Measurements from ENCODE around the gene PRCD. TPM values are rescaled to one million over a fixed set of nuclear protein-coding genes. Genes with fewer than 3 reads are reported as not detected.
"Not testable (repeated sequence)": the region's sequence is repeated elsewhere in the genome, so short reads cannot be mapped to it uniquely, and the experiment has no call there.

PRCD gene
- total RNA-seq, 4 donors from 2014 or later: 1.2 to 5.1 (median 3.8) TPM

GRCh38 chr17:76510831-76511244, 29.0 kb upstream of the PRCD start:
- Histone ChIP-seq H3K27ac (replicated peaks in 1 of 4) (no peak overlapping the region), H3K4me3 (no peak overlapping the region), H3K36me3 (no peaks in the 10 kb centered on the region), H3K9me3 (no peaks in the 10 kb centered on the region), H3K27me3 (peaks cover 0 to 17% (median 0%) of the 10 kb centered on the region in 4 donors), H3K4me1 (peaks cover 9 to 26% (median 17%) of the 10 kb centered on the region in 4 donors)
- intact Hi-C loops (cut with DNase I): no loop called here
- TF ChIP-seq POLR2A (IDR thresholded peaks at IDR 0.05; ENCODE audit: low read depth) (no peak), POLR2AphosphoS5 (IDR thresholded peaks at IDR 0.05) (no peak), EP300 (IDR thresholded peaks at IDR 0.05) (no peak)
- 36% methylated on average over 9 of the region's 9 CpGs for WGBS
- no peak for DNase-seq (ENCODE audit: extremely low spot score)

GRCh38 chr17:76511668-76512365, 28.0 kb upstream of the PRCD start:
- DNase-seq (ENCODE audit: extremely low spot score): no peak
- H3K27ac ChIP-seq (replicated peaks in 1 of 4): no peak overlapping the region
- intact Hi-C loops (cut with DNase I): no loop called here
- H3K27me3 ChIP-seq: peaks cover 0 to 13% (median 0%) of the 10 kb centered on the region in 4 donors
- peaks cover 11 to 19% (median 13%) of the 10 kb centered on the region in 4 donors for H3K4me1 ChIP-seq
- H3K9me3 ChIP-seq: no peaks in the 10 kb centered on the region
- no peaks in the 10 kb centered on the region for H3K36me3 ChIP-seq
- H3K4me3 ChIP-seq: no peak overlapping the region
- 85% methylated on average over 12 of the region's 13 CpGs for WGBS
- TF ChIP-seq POLR2A (IDR thresholded peaks at IDR 0.05; ENCODE audit: low read depth) (no peak), EP300 (IDR thresholded peaks at IDR 0.05) (no peak), CTCF (IDR thresholded peaks at IDR 0.05) (no peak), POLR2AphosphoS5 (IDR thresholded peaks at IDR 0.05) (no peak)

- H3K9me3 ChIP-seq: no peaks in the 10 kb centered on the region
- intact Hi-C loops (cut with DNase I): no loop called here
- no peak overlapping the region for H3K4me3 ChIP-seq
- no peak overlapping the region for H3K27ac ChIP-seq (replicated peaks in 1 of 4)
- 88% methylated on average over 21 of the region's 22 CpGs for WGBS
- peaks cover 11 to 19% (median 13%) of the 10 kb centered on the region in 4 donors for H3K4me1 ChIP-seq
- peaks cover 0 to 5% (median 0%) of the 10 kb centered on the region in 4 donors for H3K27me3 ChIP-seq
- H3K36me3 ChIP-seq: no peaks in the 10 kb centered on the region
- TF ChIP-seq POLR2A (IDR thresholded peaks at IDR 0.05; ENCODE audit: low read depth) (no peak), EP300 (IDR thresholded peaks at IDR 0.05) (no peak), CTCF (IDR thresholded peaks at IDR 0.05) (no peak), POLR2AphosphoS5 (IDR thresholded peaks at IDR 0.05) (no peak)
- DNase-seq (ENCODE audit: extremely low spot score): no peak
These were observed 27.2 kb upstream of the PRCD start for GRCh38 chr17:76512366-76513305.

GRCh38 chr17:76513306-76513692, 26.5 kb upstream of the PRCD start:
- 80% methylated on average over 6 of the region's 6 CpGs for WGBS
- Histone ChIP-seq H3K4me3 (no peak overlapping the region), H3K9me3 (no peaks in the 10 kb centered on the region), H3K36me3 (no peaks in the 10 kb centered on the region), H3K27ac (replicated peaks in 1 of 4) (no peak overlapping the region), H3K4me1 (peaks cover 11 to 19% (median 13%) of the 10 kb centered on the region in 4 donors), H3K27me3 (no peaks in the 10 kb centered on the region)
- DNase-seq (ENCODE audit: extremely low spot score): no peak
- TF ChIP-seq POLR2A (IDR thresholded peaks at IDR 0.05; ENCODE audit: low read depth): no peak
- TF ChIP-seq CTCF (IDR thresholded peaks at IDR 0.05): no peak
- TF ChIP-seq EP300 (IDR thresholded peaks at IDR 0.05): no peak
- TF ChIP-seq POLR2AphosphoS5 (IDR thresholded peaks at IDR 0.05): no peak
- intact Hi-C loops (cut with DNase I): no loop called here

- 94% methylated on average over 6 of the region's 6 CpGs for WGBS
- DNase-seq (ENCODE audit: extremely low spot score); H3K36me3 ChIP-seq; H3K9me3 ChIP-seq; H3K4me3 ChIP-seq; H3K27me3 ChIP-seq; intact Hi-C loops (cut with DNase I): not testable (repeated sequence)
- Histone ChIP-seq H3K4me1 (peaks cover 11 to 19% (median 13%) of the 10 kb centered on the region in 4 donors), H3K27ac (replicated peaks in 1 of 4) (peak overlapping the region in 1 of 4 donors; percentile 0)
These were observed 25.5 kb upstream of the PRCD start for GRCh38 chr17:76514355-76514754.

Measured in esophagus muscularis mucosa (tissue), 4 donors.